Ovary (tissue), 3 donors: ENCODE results near the gene KIR3DL1.
"Not testable (repeated sequence)": the region's sequence is repeated elsewhere in the genome, so short reads cannot be mapped to it uniquely, and the experiment has no call there.

ENCODE experiments used
- EP300 ChIP-seq: sonication (generic); formaldehyde crosslinking; IDR thresholded peaks from one replicate; pipeline ENCODE4 v1.6.1; 2017; ENCODE audit warnings: antibody characterized with exemption
- POLR2A ChIP-seq: fragments of 450-650 bp; IDR thresholded peaks from one replicate; pipeline ENCODE4 v1.6.1; 2017; ENCODE audit warnings: antibody characterized with exemption, mild to moderate bottlenecking, moderate library complexity
- TF ChIP-seq, protein P1 (sequence below), 3 donors: fragments of 450-650 bp in 2 of 3; fragments of 200-600 bp in 1 of 3; IDR thresholded peaks; one replicate each; pipeline versions ENCODE4 v1.5.1 to v1.8.0; 2016 to 2022; ENCODE audit warnings: antibody characterized with exemption in 3 of 3, mild to moderate bottlenecking in 1 of 3
- donor health status: DM: no; HTN: no; CAD: no.

DNA sequence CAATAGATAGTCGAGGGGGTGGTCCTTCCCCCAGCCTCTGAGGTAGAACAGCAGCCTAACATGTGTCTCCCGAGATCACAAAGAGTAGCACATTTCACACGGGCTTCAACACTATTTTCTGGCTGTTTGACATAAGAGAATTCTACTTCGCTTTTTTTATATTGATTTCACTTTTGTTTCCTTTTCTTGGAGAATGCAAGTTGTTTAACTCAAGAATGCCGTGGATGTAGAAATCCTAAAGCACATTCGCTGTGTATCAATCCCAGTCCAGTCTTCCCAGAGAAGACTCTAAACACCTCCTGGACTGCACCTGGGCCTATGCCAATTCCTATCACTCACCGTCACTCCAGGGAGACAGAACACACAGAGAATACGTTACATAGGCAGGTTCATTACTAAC, 11.8 kb downstream of the KIR3DL1 start:
- TF ChIP-seq, protein P1, sequence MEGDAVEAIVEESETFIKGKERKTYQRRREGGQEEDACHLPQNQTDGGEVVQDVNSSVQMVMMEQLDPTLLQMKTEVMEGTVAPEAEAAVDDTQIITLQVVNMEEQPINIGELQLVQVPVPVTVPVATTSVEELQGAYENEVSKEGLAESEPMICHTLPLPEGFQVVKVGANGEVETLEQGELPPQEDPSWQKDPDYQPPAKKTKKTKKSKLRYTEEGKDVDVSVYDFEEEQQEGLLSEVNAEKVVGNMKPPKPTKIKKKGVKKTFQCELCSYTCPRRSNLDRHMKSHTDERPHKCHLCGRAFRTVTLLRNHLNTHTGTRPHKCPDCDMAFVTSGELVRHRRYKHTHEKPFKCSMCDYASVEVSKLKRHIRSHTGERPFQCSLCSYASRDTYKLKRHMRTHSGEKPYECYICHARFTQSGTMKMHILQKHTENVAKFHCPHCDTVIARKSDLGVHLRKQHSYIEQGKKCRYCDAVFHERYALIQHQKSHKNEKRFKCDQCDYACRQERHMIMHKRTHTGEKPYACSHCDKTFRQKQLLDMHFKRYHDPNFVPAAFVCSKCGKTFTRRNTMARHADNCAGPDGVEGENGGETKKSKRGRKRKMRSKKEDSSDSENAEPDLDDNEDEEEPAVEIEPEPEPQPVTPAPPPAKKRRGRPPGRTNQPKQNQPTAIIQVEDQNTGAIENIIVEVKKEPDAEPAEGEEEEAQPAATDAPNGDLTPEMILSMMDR (IDR thresholded peaks at IDR 0.05) = not testable (repeated sequence)
- TF ChIP-seq POLR2A, EP300: not testable (repeated sequence)
